HG03442 (cell line): Measurements from ENCODE around the gene FBXO38.
"Not testable (repeated sequence)": the region's sequence is repeated elsewhere in the genome, so short reads cannot be mapped to it uniquely, and the experiment has no call there.

Experiments used
- ATAC-seq: cut with Tn5 transposase; IDR thresholded peaks from one replicate; pipeline ENCODE4 v1.9.1; 2021; ENCODE audit warnings: mild to moderate bottlenecking, moderate library complexity; ENCODE audit not compliant: unreplicated experiment

The FBXO38 gene

DNA sequence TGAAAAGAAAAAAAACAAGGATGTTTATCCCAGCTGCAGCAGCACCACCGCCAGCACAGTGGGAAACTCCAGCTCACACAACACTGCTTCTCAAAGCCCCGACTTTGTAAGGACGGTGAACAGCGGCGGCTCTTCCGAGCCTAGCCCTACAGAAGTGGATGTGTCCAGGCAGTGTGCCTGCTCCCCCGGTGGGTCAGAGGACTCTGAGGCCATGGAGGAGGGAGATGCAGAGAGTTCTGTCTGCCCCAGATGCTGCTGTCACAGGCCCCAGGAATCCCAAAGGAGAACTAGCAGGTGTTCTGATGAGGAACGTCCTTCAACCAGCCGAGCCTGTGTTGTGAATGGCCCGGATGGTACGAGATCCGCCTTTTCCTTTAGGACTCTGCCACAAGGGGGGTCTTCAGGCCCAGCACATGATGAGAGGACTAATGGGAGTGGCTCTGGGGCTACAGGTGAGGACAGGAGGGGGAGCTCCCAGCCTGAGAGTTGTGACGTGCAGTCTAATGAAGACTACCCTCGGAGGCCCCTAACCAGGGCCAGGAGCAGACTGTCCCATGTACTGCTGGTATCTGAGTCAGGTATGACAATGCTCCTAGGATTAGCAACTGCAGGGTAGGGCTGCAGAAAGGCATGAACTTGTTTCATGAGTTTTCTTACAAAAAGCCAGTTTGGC lies 43.7 kb downstream of the FBXO38 start:
- no peak for ATAC-seq

- ATAC-seq: no peak
Measured at GRCh38 chr5:148428848-148429247, 45.1 kb downstream of the FBXO38 start.

DNA sequence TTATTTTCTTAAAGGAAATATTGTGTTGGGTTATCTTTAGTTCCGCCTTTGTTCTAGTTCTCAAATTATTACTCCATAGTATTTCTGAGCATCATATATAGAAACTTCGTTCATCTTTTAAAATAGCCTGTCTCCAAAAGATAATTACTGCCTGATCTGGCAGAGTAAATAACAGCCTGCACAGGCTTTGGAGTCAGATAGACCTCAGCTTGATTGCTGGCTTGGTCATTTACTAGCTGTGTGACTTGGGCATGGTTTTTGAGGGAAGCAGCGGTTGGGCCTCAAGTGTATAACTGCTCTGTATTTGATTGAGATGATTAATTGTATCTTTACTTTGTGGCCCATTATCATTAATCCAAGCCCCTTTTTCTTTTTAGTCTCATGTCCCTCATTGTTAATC lies 50.1 kb downstream of the FBXO38 start:
- no peak for ATAC-seq

DNA sequence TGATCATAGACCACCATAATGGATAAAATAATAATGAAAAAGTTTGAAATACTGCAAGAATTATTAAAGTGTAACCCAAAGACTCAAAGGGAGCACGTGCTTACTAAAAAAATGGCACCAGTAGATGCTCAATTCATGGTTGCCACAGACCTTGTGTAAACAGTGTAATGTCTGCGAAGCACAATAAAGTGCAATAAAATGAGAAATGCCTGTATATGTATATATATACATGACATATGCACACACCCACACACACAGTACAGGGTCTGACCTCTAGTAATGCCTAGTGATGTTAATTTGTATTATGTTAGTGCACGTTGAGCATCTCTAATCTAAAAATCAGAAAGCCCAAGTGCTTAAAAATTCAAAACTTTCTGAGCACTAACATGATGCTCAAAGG lies 52.3 kb downstream of the FBXO38 start:
- no peak for ATAC-seq

- ATAC-seq: no peak
Measured at GRCh38 chr5:148437249-148437648, 53.5 kb downstream of the FBXO38 start.

GRCh38 chr5:148438933-148439332 lies 55.2 kb downstream of the FBXO38 start:
- ATAC-seq: no peak

- ATAC-seq: no peak
Measured at GRCh38 chr5:148443241-148443640, 59.5 kb downstream of the FBXO38 start.

GRCh38 chr5:148443998-148444397 lies 60.2 kb downstream of the FBXO38 start:
- peak; percentile 86 for ATAC-seq

- no peak for ATAC-seq
Measured at GRCh38 chr5:148445578-148445977, 61.8 kb downstream of the FBXO38 start.

DNA sequence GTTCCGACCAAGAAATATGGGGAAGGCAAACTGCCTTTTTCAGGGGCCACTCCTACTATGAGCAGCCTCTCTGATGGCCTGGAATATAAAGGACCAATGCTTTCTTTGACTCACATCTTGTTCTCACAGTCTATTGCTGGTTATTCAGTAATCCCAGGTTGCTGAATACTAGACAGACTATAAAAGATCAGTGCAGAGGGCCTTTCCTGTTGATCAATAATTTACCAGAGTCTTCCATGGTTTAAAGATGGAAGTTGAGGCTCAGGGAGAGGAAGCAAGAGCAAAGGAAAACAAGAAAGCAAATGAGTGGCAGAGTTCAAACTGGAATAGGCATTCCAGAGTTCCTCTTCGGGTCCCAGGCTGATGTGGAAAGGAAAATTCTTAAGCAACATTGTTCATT lies 62.9 kb downstream of the FBXO38 start:
- ATAC-seq: no peak

DNA sequence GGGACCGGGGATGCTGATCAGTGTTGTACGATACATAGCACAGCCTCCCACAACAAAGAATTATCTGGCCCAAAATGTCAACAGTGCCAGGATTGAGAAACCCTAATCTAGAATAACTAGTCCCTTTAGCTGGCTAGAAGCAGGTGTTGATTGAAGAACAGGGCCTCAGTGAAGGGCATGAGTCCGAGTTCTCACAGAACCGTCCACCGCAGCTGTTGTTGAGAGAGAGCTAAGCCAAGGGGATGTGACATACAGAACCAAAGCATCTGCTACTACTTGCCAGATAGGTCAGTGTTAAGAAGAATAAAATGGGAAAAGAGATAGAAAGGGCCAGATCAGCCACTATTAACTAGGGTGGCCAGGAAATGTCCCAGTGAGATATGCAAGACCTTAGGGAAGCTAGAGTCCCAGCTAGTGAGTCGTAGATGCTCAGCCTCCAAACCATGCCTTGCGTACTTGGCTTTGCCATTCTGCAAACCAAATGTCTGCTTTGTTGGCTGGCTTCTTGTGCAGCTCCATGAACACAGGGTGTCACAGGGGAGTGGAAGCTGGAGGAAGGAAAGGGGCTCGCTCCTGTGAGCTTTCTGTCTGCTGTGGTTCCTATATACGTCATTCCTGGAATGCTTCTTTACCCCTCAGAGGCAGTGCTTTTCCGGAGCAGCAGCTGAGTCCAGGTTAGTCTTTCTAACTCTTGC lies 68.9 kb downstream of the FBXO38 start:
- no peak for ATAC-seq

DNA sequence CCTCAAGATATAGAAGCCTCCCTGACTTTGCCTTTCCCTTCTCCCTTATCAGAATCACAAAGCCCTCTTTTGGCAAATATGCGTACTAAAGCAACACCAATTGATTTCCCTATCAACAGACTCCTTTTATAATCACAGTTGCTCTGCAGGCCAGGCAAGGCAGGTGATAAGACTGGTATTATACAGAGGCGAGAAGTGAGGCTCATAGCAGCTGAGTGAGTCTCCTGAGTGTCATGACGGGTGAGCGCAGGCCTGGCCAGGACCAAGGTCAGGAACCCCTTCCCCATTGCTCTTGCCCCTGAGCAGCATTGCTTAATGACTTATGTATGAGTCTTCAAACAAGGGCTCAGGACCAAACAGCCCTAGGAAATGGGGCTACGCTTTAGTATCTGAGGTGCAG lies 70.8 kb downstream of the FBXO38 start:
- no peak for ATAC-seq

GRCh38 chr5:148455185-148455584 lies 71.4 kb downstream of the FBXO38 start:
- ATAC-seq: no peak

DNA sequence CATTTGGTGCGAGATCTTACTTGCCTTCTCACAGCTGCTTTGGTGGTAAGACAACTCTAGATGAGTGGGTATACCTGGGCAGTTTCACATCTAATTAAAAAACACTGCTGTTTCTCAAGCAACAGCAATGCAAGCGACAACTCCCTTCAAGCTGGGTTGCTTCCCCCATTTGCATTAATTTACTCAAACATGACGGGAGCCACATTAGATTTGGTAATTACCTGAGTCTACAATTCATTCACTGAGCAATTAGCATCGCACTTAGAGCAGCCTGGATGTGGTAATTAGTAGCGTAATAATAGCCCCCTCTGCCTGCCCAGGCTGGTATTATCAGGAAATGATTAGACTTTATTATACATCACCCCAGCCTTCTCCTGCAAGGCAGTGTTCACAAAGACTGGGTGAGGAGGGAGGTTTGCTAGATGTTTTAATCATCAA lies 73.4 kb downstream of the FBXO38 start:
- ATAC-seq: peak; percentile 59

GRCh38 chr5:148458036-148458888 lies 74.5 kb downstream of the FBXO38 start:
- no peak for ATAC-seq

DNA sequence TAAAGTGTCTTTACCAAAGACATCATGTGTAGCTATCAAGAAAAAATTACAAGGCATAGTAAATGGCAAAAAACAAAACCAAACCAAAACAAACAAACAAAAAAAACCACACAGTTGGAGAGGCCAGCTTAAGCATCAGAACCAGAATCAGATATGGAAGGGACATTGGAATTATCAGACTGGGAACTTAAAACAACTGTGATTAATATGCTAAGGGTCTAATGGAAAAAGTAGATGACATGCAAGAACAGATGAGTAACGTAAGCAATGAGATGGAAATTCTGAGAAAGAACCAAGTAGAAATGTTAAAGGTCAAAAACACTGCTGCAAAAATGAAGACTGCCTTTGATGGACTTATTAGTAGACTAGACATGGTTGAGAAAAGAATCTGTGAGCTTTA lies 75.9 kb downstream of the FBXO38 start:
- no peak for ATAC-seq

DNA sequence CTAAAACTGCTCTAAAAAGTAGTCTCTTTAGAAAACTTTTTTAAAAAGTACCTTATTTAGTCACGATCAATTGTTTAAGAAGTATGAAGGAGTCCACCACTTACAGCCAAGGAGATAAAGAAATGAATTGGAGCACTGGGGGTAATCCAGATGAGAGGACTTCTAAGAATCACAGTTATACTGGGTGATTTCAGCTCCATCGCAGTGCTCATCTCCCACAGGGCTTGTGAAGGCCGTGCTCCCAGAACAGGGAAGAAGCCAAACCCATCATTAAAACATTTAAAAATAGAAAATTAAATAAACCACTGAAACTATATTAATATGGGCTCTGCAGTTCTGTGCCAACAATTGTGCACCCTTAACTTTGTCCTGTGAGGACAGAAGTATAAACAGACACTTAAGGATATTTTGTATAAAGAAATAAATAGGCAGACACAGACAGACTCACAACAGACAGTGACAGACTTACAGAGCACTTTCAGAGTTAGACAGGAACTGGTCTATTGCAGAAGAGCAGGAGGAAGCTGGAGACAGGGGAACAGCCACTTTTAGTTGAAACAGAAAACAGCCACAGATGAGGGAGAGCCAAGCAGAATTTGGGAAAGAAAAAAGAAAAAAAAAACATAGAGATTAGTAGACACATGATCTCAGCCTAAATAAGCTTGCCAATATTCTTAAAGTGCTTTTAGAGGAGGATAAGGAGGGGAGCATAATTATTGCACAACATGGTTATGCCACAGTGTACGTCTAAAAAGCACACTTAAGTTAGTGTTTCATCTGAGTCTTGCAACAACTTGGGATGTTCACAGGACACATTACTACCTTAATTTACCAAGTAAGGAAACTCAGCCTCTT lies 81.8 kb downstream of the FBXO38 start:
- ATAC-seq: no peak

- ATAC-seq: no peak
Measured at GRCh38 chr5:148466236-148466580, 82.5 kb downstream of the FBXO38 start.

DNA sequence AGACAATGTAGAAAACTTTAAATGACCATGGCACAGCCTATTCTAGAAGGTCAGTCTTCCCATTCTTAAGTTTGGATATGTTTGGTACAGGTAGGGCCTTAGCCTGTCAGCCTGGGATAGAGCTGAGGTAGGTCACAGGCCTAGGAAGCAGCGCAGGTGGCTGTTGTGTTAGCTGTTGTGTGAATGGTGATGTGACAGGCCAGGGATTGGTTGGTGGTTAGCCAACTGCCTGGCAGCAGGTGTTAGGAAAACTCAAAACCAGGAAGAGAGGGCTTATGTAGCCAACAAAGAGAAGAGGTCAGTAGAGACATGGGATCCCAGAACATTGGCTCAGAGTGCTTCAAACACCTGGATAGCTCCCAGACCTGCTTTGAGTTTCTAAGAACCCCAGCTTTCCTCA lies 84.2 kb downstream of the FBXO38 start:
- no peak for ATAC-seq

DNA sequence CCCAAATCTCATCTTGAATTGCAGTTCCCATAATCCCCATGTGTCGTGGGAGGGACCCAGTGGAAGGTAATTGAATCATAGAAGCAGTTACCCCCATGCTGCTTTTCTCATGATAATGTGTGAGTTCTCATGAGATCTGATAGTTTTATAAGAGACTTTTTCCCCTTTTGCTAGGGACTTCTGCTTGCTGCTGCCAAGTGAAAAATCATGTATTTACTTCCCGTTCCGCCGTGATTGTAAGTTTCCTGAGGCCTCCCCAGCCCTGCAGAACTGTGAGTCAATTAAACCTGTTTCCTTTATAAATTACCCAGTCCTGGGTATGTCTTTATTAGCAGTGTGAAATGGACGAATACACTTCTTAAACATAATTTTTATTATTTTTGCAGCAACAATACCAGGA lies 85.0 kb downstream of the FBXO38 start:
- not testable (repeated sequence) for ATAC-seq

GRCh38 chr5:148469501-148469935 lies 85.8 kb downstream of the FBXO38 start:
- no peak for ATAC-seq
